H7 (cell line): ENCODE data around the gene LSMEM2. TPM values are rescaled to one million over a fixed set of nuclear protein-coding genes. Genes with fewer than 3 reads are reported as not detected.
"Not testable (repeated sequence)": the region's sequence is repeated elsewhere in the genome, so short reads cannot be mapped to it uniquely, and the experiment has no call there.

Experiments used
- DNase-seq: peaks from one replicate; pipeline ENCODE4 v3.0.0; 2012
- H3K27me3 ChIP-seq: 2 replicates; pipeline ENCODE4 v1.6.0; 2011; ENCODE audit warnings: mild to moderate bottlenecking, low read length; ENCODE audit not compliant: control insufficient read depth, insufficient read depth
- H3K36me3 ChIP-seq: replicated peaks from 2 replicates; pipeline ENCODE4 v1.5.1; 2011; ENCODE audit warnings: low read length; ENCODE audit not compliant: control insufficient read depth, insufficient read depth
- H3K4me3 ChIP-seq: 2 replicates; pipeline ENCODE4 v1.5.1; 2011; ENCODE audit warnings: low read depth, mild to moderate bottlenecking, control low read depth, low read length, moderate library complexity; ENCODE audit not compliant: insufficient read depth
- total RNA-seq: library from RNA; depleted of rRNA; stranded (reverse); fragments of >200 nt; shearing (Covaris generic); gene quantifications from 2 replicates; pipeline ENCODE4 v1.2.3, GENCODE V29; 2014

The LSMEM2 gene
- total RNA-seq, 1 experiment from 2014 or later, result 0.07 TPM

DNA sequence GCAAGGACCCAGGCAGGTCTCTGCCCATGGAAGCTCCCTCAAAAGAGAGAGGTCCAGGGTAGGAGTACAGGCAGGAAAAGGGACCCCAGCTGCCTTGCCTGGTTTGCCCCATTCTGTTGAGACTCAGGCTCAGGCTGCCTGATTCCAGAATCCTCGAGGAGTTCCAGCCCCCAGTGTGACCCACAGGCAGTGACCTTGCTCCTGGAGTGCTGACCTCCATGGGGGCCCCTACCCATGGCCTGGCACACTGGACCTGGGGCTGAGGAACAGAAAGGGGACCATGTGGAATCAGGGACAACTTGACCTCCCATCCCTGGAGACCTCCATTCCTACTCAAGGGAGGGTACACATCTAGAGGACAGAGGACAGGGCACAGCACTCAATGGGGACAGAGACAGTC, 13.3 kb upstream of the LSMEM2 start:
- H3K36me3 ChIP-seq, result no peaks in the 10 kb centered on the region
- no peak overlapping the region for H3K4me3 ChIP-seq
- H3K27me3 ChIP-seq, result no peaks in the 10 kb centered on the region
- DNase-seq, result no peak

DNA sequence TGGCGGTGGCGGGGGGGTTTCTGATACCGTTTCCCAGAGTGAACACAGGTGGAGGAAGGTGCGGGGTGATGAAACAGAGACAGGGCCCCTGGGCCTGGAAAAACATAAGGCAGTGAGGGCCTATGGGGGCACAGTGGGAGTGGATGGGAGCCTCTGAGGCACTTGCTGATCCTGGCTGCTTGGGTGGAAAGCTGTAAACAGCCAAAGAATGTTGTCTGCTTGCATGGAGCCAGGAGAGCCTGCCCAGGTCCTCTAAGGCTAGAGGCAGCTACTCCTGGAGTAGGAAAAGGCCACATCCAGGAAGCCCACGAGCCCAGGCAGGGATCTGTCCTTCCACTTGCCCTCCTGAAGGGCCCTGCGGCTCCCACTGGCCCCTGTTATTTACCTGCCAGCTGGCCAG, 12.9 kb upstream of the LSMEM2 start:
- DNase-seq, result no peak
- Histone ChIP-seq H3K4me3 (no peak overlapping the region), H3K27me3 (no peaks in the 10 kb centered on the region), H3K36me3 (no peaks in the 10 kb centered on the region)

DNA sequence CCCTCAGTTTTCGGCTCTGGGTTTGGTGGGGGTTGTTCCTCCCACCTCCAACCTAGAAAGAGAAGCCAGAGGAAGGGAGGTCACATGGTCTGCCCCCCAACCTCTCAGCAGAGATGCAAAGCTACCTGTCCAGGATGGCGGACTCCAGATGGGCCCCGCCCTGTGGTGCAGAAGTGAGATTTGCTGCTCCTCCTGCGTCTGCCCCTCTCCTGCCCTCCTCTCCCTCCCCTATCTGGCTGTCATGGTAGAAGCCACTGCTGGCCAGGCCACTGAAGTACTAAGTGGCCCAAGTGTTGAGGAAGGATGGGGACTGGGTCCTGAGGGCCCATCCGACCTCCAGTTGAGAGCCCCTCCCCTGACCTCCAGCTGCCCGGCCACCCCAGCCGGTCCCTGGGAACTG, 12.1 kb upstream of the LSMEM2 start:
- Histone ChIP-seq H3K27me3 (no peaks in the 10 kb centered on the region), H3K36me3 (no peaks in the 10 kb centered on the region), H3K4me3 (no peak overlapping the region)
- DNase-seq, result no peak

DNA sequence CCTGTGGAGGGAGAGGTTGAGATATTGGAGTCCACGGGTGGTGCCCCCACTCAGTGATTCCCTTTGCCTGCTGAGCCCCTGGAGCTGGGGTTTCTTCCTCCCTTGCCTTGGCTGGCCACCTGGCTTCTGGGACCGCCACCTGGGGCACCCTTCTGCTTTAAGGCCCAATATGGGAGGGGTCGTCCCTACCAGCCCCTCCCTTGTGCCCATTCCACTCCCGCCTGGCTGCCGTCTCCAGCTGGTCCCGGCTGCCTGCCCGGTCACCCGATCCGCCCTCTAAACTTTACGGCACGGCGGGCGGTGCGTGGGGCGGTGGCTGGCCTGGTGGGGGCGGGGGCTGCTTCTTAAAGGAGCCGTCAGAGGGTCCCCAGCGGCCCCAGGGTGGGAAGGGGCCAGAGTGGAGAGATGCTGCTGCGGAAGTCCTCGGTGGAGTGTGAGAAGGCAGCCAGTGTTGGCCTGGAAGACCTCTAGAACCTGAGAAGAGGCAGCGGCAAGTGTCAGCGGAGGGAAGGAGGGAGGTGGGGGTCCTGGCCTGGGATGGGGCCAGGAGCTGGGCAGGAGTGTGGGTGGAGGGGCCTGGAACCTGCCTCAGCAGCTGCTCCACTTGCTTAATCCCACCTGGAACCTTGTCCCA, 11.5 kb upstream of the LSMEM2 start:
- H3K4me3 ChIP-seq, result 0 out of 2 replicates have a peak overlapping the region, but pooled peaks have one; percentile 2
- DNase-seq, result peak; percentile 85
- no peaks in the 10 kb centered on the region for H3K36me3 ChIP-seq
- no peaks in the 10 kb centered on the region for H3K27me3 ChIP-seq

DNA sequence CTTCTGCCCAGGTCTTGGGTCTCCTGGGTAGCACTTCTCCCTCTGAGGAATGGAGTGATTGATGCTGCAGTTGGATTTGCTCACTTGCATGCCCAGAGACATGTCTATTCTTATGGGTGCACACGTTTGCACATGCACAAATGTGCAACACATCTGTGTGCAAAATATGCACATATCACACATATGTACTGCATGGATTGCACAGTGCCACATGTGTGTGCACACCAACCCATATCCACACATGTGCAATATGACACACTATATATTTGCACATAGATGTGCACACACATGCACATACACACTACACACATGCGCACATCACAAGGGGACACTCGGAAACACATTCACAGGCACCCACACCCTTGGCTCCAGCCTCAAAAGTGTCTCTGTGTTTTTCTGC, 10.6 kb upstream of the LSMEM2 start:
- Histone ChIP-seq H3K36me3 (no peaks in the 10 kb centered on the region), H3K27me3 (peaks cover 3% of the 10 kb centered on the region), H3K4me3 (no peak overlapping the region)
- DNase-seq, result no peak

DNA sequence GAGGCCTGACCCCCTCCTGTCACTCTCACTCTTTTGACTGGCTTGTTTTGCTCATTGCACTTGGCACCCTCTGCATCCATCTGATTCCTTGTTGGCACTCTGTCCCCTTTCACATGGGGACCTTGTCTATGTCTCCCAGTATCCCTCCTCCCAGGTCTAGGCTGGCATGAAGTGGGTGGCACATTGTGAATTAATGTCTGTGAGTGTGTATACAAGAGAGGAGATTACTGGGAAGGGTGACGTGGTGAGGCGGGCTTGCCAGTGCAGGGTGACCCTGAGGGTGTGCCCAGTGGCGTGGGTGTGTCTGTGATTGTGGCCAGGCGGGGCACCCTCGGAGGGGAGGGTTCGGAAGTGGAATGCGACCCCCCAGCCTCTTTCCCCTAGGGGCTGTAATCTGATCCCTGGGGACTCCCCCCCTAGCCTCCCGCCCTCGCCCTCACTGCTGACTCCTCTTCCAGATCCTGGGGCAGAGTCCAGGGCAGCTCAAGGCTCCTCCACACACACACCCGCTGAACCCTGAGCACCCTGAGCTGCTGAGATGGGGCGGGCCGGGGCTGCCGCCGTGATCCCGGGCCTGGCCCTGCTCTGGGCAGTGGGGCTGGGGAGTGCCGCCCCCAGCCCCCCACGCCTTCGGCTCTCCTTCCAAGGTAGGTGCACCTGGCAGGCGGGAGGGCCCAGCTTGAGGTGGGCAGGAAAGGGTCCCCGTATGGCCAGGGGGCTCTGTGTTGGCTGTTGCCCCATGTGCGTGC, 10.0 kb upstream of the LSMEM2 start, which contains the start of gene SEMA3B:
Gene SEMA3B, plus strand, starts transcription at position 445 of the 749 bp plus-strand sequence. Its CDS starts 94 bp downstream, at position 539.
- Histone ChIP-seq H3K27me3 (peaks cover 9% of the 10 kb centered on the region), H3K4me3 (no peak within 1 kb of the TSS), H3K36me3 (no peaks in the 10 kb centered on the region)
- peak; percentile 82 for DNase-seq

DNA sequence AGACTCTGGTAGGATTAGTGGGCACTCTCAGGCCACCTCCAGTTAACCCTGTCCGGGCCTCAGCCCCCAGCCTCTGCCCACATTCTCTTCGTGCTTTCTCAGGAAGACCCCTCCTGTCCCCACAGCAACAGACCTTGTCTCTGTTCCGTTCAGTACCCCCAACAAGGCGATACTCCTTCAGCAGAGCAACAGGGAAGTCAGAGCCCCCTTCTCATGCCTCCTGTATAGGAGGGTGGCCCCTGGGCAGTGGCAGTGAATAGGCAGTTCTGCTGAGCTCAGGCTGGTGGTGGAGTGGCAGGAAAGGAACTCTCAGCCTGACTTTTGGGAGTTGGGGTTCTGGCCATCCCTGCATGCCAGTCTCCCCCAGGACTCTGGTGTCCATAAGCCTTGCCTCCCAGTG, 9.4 kb upstream of the LSMEM2 start:
- DNase-seq, result no peak
- Histone ChIP-seq H3K4me3 (no peak overlapping the region), H3K36me3 (no peaks in the 10 kb centered on the region), H3K27me3 (peaks cover 14% of the 10 kb centered on the region)

DNA sequence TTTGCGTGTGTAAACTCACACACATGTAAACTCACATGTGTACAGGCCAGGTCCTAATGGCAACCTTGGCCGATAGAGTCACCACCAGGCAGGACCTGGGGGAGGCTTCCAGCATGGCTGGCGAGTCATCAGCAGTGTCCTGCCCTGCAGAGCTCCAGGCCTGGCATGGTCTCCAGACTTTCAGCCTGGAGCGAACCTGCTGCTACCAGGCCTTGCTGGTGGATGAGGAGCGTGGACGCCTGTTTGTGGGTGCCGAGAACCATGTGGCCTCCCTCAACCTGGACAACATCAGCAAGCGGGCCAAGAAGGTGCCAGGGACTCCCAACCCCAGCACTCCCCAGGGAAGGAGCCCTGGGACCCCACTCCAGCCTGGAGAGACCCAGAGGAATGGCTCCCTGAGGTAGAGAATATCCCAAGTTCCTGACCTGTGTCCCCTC, 8.9 kb upstream of the LSMEM2 start:
- no peak for DNase-seq
- no peak overlapping the region for H3K4me3 ChIP-seq
- peaks cover 20% of the 10 kb centered on the region for H3K27me3 ChIP-seq
- no peaks in the 10 kb centered on the region for H3K36me3 ChIP-seq

DNA sequence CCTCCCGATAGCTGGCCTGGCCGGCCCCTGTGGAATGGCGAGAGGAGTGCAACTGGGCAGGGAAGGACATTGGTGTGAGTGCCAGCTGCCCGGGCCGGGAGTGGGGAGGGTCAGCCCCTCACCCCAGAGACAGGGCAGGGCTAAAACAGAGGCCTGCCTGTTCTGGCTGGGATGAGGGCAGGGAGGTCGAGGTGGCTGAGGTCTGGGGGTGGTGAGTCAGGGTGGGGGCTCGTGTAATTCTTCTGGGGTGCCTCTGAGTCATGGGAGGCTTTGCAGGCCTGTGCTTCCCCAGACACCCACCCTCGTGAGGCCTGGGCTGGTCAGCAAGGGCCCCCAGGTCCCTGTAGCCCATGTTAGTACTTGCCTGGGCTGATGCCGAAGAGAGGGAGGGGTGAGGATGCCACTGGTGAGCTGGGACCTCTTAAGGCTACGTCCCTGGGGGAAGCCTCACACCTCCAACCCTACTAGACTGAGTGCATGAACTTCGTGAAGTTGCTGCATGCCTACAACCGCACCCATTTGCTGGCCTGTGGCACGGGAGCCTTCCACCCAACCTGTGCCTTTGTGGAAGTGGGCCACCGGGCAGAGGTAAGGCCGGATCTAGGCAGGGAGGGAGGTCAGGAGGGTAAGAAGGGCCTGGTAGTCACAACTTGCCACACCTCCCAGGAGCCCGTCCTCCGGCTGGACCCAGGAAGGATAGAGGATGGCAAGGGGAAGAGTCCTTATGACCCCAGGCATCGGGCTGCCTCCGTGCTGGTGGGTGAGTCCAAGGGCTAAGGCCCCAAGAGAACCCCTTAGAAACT, 8.3 kb upstream of the LSMEM2 start:
- DNase-seq, result no peak
- Histone ChIP-seq H3K36me3 (no peaks in the 10 kb centered on the region), H3K4me3 (no peak overlapping the region), H3K27me3 (peaks cover 26% of the 10 kb centered on the region)

DNA sequence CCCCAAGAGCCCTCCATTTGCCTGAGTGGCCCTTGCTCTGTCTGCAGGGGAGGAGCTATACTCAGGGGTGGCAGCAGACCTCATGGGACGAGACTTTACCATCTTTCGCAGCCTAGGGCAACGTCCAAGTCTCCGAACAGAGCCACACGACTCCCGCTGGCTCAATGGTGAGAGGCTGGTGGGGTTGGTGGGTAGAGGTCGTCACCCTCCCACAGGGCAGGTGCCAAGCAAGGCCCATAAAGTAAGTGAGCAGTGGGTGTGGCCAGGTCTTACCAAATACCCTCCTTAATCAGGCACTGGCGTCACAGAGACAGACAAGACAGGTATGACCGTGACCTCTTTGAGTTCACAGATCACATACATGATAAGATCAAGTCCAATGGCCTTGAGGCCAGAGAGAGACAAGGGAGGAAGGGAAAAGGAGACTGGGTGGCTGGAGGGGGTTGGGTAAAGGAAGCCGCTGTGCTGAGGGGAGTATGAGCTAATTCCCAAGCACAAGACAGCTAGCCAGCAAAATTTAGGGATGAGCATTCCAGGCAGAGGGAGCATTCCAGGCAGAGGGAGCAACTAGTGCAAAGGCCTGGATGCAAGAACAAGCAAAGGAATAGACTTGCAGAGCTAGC, 7.5 kb upstream of the LSMEM2 start:
- DNase-seq, result no peak
- Histone ChIP-seq H3K27me3 (peaks cover 34% of the 10 kb centered on the region), H3K4me3 (no peak overlapping the region), H3K36me3 (no peaks in the 10 kb centered on the region)

DNA sequence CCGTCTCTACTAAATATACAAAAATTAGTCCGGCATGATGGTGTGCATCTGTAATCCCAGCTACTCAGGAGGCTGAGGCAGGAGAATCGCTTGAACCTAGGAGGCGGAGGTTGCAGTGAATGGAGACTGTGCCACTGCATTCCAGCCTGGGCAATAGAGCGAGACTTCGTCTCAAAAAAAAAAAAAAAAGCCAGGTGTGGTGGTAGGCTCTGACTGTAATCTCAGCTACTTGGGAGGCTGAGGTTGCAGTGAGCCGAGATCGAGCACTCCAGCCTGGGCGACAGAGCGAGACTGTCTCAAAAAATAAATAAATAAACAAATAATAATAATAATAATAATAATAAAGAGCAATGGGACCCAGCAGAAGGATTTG, 6.4 kb upstream of the LSMEM2 start:
- peaks cover 39% of the 10 kb centered on the region for H3K27me3 ChIP-seq
- H3K36me3 ChIP-seq, DNase-seq, H3K4me3 ChIP-seq: not testable (repeated sequence)

DNA sequence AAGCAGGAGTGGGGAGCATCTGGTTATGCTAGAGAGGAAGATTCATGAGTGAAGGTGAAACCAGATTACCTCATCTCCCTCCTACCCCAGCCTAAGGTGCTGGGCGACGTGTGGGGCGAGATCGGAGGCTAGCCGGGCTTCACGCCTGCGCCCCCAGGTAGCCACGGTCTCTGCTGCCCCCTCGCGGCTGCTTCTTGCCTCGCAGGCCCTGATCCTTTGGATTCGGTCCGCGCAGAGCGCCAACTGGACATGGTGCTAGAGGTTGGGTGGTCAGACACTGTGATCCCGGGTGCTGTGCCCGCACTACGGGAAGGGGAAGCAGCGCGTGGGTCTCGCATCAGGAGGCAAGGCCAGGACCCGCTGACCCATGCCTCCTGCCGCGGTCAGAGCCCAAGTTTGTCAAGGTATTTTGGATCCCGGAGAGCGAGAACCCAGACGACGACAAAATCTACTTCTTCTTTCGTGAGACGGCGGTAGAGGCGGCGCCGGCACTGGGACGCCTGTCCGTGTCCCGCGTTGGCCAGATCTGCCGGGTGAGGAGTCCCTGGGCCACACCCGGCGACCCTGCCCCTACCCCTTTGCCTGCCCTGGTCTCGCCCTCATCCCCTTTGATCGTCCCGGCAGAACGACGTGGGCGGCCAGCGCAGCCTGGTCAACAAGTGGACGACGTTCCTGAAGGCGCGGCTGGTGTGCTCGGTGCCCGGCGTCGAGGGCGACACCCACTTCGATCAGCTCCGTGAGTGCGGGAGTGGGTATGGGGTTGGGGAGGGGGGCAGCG, 5.8 kb upstream of the LSMEM2 start:
- Histone ChIP-seq H3K27me3 (peaks cover 39% of the 10 kb centered on the region), H3K36me3 (no peaks in the 10 kb centered on the region), H3K4me3 (peak overlapping the region; percentile 25; the same call in 1 of the 2 replicates)
- DNase-seq, result peak; percentile 99

DNA sequence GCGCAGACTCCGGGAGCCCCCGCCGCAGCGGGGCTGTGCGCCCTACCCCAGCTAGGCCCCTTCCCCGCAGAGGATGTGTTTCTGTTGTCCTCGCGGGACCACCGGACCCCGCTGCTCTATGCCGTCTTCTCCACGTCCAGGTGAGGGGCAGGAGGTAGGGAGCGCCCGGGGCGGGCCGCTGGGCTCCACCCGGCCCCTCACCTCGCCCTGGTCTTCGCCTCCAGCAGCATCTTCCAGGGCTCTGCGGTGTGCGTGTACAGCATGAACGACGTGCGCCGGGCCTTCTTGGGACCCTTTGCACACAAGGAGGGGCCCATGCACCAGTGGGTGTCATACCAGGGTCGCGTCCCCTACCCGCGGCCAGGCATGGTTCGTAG, 5.2 kb upstream of the LSMEM2 start:
- H3K36me3 ChIP-seq, result no peaks in the 10 kb centered on the region
- H3K27me3 ChIP-seq, result peaks cover 39% of the 10 kb centered on the region
- DNase-seq, result peak; percentile 75
- H3K4me3 ChIP-seq, result no peak overlapping the region
